Bronchial smooth muscle cell (primary cell): ENCODE data around the gene APC2. TPM values are rescaled to one million over a fixed set of nuclear protein-coding genes. Genes with fewer than 3 reads are reported as not detected.

Experiments
- total RNA-seq: library from RNA; depleted of rRNA; stranded (reverse); fragments of >200 nt; gene quantifications from 2 replicates; pipeline ENCODE4 v1.2.1, GENCODE V29; 2014

The APC2 gene
- total RNA-seq = 0.63 and 1.1 TPM in 2 replicates

DNA sequence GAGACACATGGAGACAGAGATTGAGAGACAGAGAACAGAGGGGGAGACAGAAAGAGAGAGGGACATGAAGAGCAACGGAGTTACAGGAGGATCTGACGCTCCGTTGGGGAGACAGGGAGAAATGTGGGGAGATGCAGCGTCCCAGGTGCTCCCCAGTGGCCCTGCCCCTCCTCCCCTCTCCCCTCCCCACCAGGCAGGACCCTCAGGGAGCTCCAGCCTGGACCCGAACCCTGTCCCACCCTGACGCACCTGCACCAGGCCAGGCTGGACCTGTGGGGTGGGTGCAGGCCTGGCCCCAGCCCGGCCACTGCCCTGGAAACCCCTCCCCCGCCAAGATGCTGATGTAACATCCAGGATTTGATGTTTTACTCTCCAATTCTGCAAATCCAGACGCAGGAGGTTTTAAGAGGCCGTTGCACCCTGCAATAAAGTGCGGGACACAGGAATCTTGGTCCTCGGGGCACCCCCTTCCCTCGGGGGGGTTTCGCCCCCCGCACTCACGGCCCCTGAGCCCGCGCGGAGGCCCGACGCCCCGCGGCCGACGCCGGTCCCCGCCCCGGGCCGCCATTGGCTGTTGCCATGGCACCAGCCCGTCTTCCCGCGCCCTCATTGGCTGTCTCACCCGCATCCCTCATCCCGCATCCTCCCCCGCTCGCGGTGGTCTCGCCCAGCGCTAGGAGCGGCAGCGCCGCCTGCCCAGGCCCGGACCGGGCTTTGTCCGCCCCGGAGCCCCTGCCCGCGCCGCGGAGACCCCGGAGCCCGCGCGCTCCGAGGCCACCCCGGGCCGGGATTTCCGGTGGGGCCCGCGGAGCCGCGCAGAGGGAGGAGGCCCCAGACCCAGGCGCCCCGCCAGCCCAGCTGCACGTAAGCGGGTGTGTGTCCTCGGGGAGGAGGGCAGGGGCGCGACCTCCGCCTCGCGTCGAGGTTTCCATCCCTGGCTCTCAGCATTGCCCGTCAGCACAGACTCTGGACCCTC, at the start of gene APC2:
Gene APC2 (plus strand): TSS at position 655 of the 976 bp plus-strand sequence. CDS start 2,881 bp downstream, outside the sequence.

DNA sequence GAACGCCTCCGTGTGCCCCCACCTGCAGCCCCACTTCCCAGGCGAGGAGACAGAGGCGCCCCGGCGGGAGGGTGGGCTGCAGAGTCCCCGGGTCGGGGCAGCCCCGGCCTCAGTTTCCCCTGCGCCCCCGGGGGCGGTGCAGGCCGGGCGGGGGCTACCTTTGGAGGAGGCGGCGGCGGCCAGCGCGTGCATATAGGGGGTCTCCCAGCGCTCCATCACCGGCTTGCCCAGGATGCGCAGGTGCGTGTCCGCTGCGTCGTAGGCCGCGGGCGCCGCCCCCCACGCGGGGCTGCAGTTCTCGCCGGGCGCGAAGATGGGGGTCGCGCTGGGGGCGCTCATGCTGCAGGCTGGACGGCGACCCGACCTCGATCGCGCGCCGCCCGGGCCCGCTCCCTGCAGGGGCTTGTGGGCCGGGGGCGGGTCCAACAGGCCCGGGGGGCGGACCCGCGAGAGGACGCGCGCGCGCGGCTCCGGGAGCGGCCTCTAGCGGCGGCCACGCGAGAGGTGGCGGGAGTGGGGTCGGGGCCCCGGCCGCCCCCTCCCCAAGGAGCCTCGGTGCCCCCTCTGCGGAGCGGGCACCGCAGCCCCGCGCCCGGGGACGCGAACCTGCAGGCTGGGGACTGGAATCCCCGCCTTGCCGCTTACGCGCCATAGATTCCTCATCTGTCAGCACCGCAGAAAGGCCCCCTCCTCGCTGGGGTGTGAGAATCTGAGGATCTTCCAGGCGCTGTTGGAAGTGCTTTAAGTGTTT, 48.6 kb upstream of the APC2 start, which contains the start of gene GAMT:
Gene GAMT (minus strand): TSS at position 405 of the 751 bp plus-strand sequence. CDS start 66 bp downstream, at position 339.

GRCh38 chr19:1407528-1408299, 42.2 kb upstream of the APC2 start, which contains the start of gene DAZAP1:
Gene DAZAP1, plus strand, starts transcription at chr19:1407586. Its CDS starts 188 bp downstream, at chr19:1407774.

GRCh38 chr19:1438035-1438932, 11.6 kb upstream of the APC2 start, which contains the start of gene RPS15:
Gene RPS15, plus strand, starts transcription at chr19:1438396. Its CDS starts 30 bp downstream, at chr19:1438426.

GRCh38 chr19:1478934-1479707, 29.2 kb downstream of the APC2 start, which contains the start of gene C19orf25:
Gene C19orf25, minus strand, starts transcription at chr19:1479215. Its CDS starts 312 bp downstream, at chr19:1478903.

DNA sequence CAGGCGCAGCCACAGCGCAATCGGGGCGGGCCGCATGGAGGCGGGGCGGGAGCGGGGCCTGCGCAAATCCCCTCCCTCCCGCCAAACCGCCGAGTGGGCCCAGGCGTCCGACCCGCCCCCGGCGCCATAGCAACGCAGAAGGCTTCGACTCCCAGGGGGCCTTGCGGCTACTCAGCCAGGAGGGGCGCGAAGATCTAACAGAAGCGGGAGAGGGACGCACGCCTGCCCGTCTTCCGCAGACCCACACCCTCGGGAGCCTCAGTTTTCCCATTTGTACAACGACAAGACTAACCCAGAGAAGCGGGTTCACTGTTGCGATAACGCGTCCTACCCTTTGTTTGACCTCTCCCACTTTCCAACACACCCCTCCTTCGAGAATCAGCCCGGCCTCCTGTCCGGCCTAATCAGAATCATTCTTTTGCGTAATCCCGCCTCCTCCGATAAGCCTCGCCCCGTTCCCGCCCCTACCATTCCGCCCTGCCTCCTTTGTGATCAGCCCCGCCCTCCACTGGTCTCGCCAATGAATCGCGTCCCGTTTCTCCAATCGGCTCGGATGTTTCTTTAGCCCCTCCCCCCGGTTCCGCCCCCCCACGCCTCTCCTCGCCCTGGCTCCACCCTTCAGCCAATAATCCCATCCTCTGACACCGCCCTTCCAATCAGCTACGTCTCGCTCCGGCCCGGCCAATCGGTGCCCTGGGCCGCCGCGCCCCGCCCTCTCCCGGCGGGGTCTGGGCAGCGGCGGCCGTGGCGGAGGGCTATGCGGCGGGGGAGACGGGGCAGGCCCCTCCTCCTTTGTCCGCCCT, 40.6 kb downstream of the APC2 start, which contains the start of gene PCSK4:
Gene PCSK4 (minus strand): TSS at position 40 of the 803 bp plus-strand sequence. CDS start 4 bp downstream, at position 36.

DNA sequence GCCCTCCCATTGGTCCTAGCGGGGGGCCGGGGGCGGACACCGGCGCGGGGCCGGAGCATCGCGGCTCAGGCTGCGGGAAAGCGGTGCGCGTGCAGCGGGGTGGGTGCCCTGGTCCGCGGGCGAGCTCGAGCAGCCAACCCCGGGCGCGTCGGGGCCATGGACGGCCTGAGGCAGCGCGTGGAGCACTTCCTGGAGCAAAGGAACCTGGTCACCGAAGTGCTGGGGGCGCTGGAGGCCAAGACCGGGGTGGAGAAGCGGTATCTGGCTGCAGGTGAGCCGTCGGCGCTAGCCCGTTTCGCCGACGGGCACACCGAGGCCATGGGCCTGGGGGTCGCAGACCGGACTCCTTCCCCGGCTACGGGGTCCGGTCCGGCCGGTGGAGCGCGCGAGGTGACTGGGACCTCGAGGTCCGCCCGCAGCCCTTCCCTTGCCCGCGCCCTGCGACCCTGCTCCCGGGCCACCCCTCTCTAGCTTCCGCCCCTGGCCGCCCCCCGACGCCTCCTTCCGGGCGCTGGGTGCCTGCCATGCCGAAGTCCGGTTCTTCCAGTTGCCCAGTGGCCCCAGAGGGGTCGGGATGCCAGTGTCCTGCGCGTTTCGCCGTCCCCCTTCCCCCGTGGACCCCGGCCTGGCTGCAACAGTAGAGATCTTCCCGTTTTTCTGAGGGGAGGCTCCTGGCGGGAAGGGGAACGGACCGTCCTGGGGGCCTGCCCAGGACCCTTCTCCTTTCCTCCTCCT, 41.4 kb downstream of the APC2 start, which contains the start of gene REEP6:
Gene REEP6 (plus strand): TSS at position 68 of the 735 bp plus-strand sequence. CDS start 89 bp downstream, at position 157.

DNA sequence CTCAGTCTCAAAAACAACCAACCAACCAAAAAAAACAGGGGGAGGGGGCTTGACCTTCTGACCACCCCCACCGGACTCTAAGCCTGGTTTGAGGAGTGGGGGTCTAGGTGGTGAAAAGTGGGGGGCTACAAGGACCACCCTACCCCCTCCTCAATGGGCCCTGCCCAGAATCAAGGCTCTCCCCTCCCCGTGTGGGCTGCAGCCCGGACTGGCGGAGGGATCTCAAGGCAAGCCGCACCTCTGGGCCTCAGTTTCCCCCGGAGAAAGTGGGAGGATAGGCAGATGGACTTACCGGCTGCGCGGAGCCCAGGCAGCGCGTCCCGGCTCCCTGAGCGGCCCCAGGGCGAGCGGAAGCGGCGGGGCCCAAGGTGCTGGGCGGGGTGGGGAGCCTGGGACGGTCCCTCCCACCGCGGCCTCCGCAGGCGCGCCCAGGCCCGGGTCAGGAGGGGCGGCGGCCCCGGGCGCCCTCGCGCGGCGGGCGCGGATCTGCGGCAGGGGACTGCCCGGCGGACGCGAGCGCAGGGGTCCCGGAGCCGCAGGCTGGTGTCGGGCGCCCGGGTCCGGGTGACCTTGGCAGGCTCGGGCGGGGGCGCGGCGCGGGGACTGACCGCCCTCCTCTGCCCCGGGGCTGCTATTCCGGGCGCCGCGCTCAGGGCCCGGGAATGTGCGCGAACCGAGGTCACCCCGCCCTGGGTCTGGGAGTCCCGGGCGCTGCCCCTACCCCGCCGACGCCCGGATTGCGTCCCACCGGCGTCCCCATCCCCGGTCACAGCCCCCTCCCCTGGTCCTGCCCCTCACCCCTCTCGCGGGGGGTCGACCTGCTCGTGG, 63.0 kb downstream of the APC2 start, which contains the start of gene ADAMTSL5:
Gene ADAMTSL5 (minus strand): TSS at position 349 of the 828 bp plus-strand sequence. CDS start 2,076 bp downstream, outside the sequence.

Other genes starting within 250 kb of the APC2 start
- 74.2 and 98.7 TPM in 2 replicates for gene STK11, start 244.3 kb upstream of the APC2 start, total RNA-seq
- gene CBARP, start 212.1 kb upstream of the APC2 start, total RNA-seq = 0.63 and 0.86 TPM in 2 replicates
- 23.9 and 40.0 TPM in 2 replicates for gene ATP5F1D, start 208.4 kb upstream of the APC2 start, total RNA-seq
- 8.8 and 9.5 TPM in 2 replicates for gene MIDN, start 201.5 kb upstream of the APC2 start, total RNA-seq
- 134 and 212 TPM in 2 replicates for gene CIRBP, start 180.8 kb upstream of the APC2 start, total RNA-seq
- 12.3 and 22.2 TPM in 2 replicates for gene FAM174C, start 174.6 kb upstream of the APC2 start, total RNA-seq
- not detected in 2 replicates for gene EFNA2, start 164.2 kb upstream of the APC2 start, total RNA-seq
- gene NDUFS7, start 66.2 kb upstream of the APC2 start, total RNA-seq = 53.1 and 63.4 TPM in 2 replicates
- 32.0 and 40.4 TPM in 2 replicates for gene GAMT, start 48.6 kb upstream of the APC2 start, total RNA-seq
- 20.4 and 30.9 TPM in 2 replicates for gene DAZAP1, start 42.5 kb upstream of the APC2 start, total RNA-seq
- gene RPS15, start 11.7 kb upstream of the APC2 start, total RNA-seq = 253 and 340 TPM in 2 replicates
- gene C19orf25, start 29.1 kb downstream of the APC2 start, total RNA-seq = 17.9 and 23.0 TPM in 2 replicates
- gene PCSK4, start 40.2 kb downstream of the APC2 start, total RNA-seq = 0.95 and 2.2 TPM in 2 replicates
- gene REEP6, start 41.1 kb downstream of the APC2 start, total RNA-seq = 1.7 and 2.9 TPM in 2 replicates
- gene ADAMTSL5, start 62.9 kb downstream of the APC2 start, total RNA-seq = 3.9 and 4.7 TPM in 2 replicates
- under 0.01 TPM in 1 of 2 replicates, not detected in the other for gene PLK5, start 74.0 kb downstream of the APC2 start, total RNA-seq
- gene MEX3D, start 118.2 kb downstream of the APC2 start, total RNA-seq = 21.9 and 32.7 TPM in 2 replicates
- 64.8 and 69.3 TPM in 2 replicates for gene MBD3, start 142.7 kb downstream of the APC2 start, total RNA-seq
- gene UQCR11, start 155.3 kb downstream of the APC2 start, total RNA-seq = 103 and 117 TPM in 2 replicates
- gene TCF3, start 202.5 kb downstream of the APC2 start, total RNA-seq = 33.4 and 49.2 TPM in 2 replicates